Stimulated activated CD8-positive, alpha-beta memory T cell treated with anti-CD3 and anti-CD28 coated beads, Interleukin-15, amount 100 ng/mL, for 24 hours (primary cell): Measurements from ENCODE around the gene CYP26A1.

Experiments used
- DNase-seq: peaks from one replicate; pipeline ENCODE4 v3.0.0-alpha.2; 2020; ENCODE audit warnings: low read depth

CYP26A1 gene

GRCh38 chr10:93064874-93065660 is 8.6 kb upstream of the CYP26A1 start:
- DNase-seq: no peak

- no peak for DNase-seq
Measured at GRCh38 chr10:93065675-93066543, 7.8 kb upstream of the CYP26A1 start.

GRCh38 chr10:93066544-93066913 is 7.2 kb upstream of the CYP26A1 start:
- no peak for DNase-seq

GRCh38 chr10:93067443-93068365 is 6.0 kb upstream of the CYP26A1 start:
- DNase-seq: no peak

GRCh38 chr10:93068411-93069244 is 5.1 kb upstream of the CYP26A1 start:
- no peak for DNase-seq

- DNase-seq: no peak
Measured at GRCh38 chr10:93069245-93069561, 4.5 kb upstream of the CYP26A1 start.

- DNase-seq: no peak
Measured at GRCh38 chr10:93070378-93071176, 3.1 kb upstream of the CYP26A1 start.

GRCh38 chr10:93071177-93071472 is 2.6 kb upstream of the CYP26A1 start:
- no peak for DNase-seq

- DNase-seq: no peak
Measured at GRCh38 chr10:93071674-93072224, 1.9 kb upstream of the CYP26A1 start.

- no peak for DNase-seq
Measured at GRCh38 chr10:93072225-93072712, 1.4 kb upstream of the CYP26A1 start.

GRCh38 chr10:93072713-93073538 is 767 bp upstream of the CYP26A1 start:
- no peak for DNase-seq

GRCh38 chr10:93074147-93074596 is 479 bp downstream of the CYP26A1 start:
- no peak for DNase-seq

GRCh38 chr10:93074597-93075368 is 1.1 kb downstream of the CYP26A1 start:
- DNase-seq: no peak

GRCh38 chr10:93075369-93076221 is 1.9 kb downstream of the CYP26A1 start:
- no peak for DNase-seq

GRCh38 chr10:93076871-93077270 is 3.2 kb downstream of the CYP26A1 start:
- DNase-seq: no peak

- no peak for DNase-seq
Measured at GRCh38 chr10:93077860-93078337, 4.2 kb downstream of the CYP26A1 start.

GRCh38 chr10:93079663-93080349 is 6.1 kb downstream of the CYP26A1 start:
- no peak for DNase-seq
